ENCODE data around the gene NOS2.
"Not testable (repeated sequence)": the region's sequence is repeated elsewhere in the genome, so short reads cannot be mapped to it uniquely, and the experiment has no call there.

The NOS2 gene

GRCh38 chr17:27800522-27800921 lies at the start of gene NOS2:
NOS2 (minus strand) TSS chr17:27800529; CDS start chr17:27798809, 1,720 bp downstream.
- H3K4me1 ChIP-seq (ENCODE audit: control insufficient read depth, insufficient read depth, low read length), result peaks cover 3% of the 10 kb centered on the region
- no peaks in the 10 kb centered on the region for H3K9me3 ChIP-seq (ENCODE audit: control insufficient read depth in 2 of 2, low read length in 2 of 2)
- H3K36me3 ChIP-seq (ENCODE audit: control insufficient read depth in 2 of 2, insufficient read depth in 2 of 2, low read length in 2 of 2), result no peaks in the 10 kb centered on the region
- H3K9ac ChIP-seq (ENCODE audit: low read length in 2 of 2), result no peak within 1 kb of the TSS
- H3K27ac ChIP-seq (ENCODE audit: low read length), result no peak within 1 kb of the TSS
- H3K4me3 ChIP-seq (ENCODE audit: low read length in 2 of 2), result no peak within 1 kb of the TSS
- H3K27me3 ChIP-seq (ENCODE audit: control insufficient read depth in 1 of 2, insufficient read depth in 2 of 2, low read length in 2 of 2), result peaks cover 3 to 7% of the 10 kb centered on the region in 2 donors

DNA sequence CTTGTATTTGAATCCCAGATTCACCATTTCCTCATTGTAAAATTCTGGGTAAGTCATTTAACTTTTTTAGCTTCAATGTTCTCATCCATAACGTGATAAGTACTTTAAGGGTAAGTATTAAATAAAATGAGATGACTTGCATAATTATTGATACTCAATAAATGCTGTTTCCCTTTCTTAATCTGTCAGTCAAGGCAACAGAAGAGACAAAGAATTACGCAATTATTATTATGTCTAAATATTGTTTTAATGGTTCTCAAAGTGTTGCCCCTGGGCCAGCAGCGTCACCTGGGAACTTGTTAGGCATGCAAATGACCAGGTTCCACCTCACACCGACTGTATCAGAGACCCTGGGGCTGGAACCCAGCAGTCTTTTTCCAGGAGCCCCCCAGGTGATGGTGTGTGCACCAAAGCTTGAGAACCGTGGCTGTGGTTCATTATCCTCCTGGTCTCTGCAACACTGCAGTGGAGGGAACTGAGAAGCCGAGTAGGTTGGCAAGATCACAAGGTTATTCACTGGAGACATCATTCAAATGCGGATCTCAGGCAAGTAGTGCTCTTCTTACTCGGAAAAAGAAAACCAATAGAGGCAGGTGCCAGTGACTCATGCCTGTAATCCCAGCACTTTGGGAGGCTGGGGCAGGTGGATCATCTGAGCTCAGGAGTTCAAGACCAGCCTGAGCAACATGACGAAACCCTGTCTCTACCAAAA lies 49.3 kb upstream of the NOS2 start:
- Histone ChIP-seq H3K9me3 (ENCODE audit: control insufficient read depth in 2 of 2, low read length in 2 of 2) (no peaks in the 10 kb centered on the region), H3K36me3 (ENCODE audit: control insufficient read depth in 2 of 2, insufficient read depth in 2 of 2, low read length in 2 of 2) (no peaks in the 10 kb centered on the region), H3K27ac (ENCODE audit: low read length) (no peak overlapping the region), H3K27me3 (ENCODE audit: control insufficient read depth in 1 of 2, insufficient read depth in 2 of 2, low read length in 2 of 2) (no peaks in the 10 kb centered on the region), H3K9ac (ENCODE audit: low read length in 2 of 2) (no peak overlapping the region), H3K4me1 (ENCODE audit: control insufficient read depth, insufficient read depth, low read length) (no peaks in the 10 kb centered on the region), H3K4me3 (ENCODE audit: low read length in 2 of 2) (no peak overlapping the region)

DNA sequence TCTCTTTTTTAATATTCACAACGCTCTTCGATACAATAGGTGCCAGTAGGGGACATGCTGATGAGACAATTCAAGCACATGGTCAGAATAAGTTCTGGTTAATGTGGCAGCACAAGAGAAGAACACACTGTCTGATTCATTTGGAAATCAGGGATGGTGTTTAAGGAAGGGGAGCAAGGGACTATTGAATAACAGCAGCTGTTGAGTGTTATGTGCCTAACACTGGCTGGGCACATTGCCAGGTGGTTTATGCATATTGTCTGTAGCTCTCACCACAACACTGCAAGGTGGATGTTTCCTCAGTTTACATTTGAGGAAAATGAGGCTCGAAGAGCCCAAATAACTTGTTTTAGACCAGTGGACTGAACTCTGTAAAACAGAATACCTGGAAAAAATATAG lies 48.6 kb upstream of the NOS2 start:
- Histone ChIP-seq H3K4me1 (ENCODE audit: control insufficient read depth, insufficient read depth, low read length) (no peaks in the 10 kb centered on the region), H3K36me3 (ENCODE audit: control insufficient read depth in 2 of 2, insufficient read depth in 2 of 2, low read length in 2 of 2) (no peaks in the 10 kb centered on the region), H3K4me3 (ENCODE audit: low read length in 2 of 2) (no peak overlapping the region), H3K9ac (ENCODE audit: low read length in 2 of 2) (no peak overlapping the region), H3K27ac (ENCODE audit: low read length) (no peak overlapping the region), H3K9me3 (ENCODE audit: control insufficient read depth in 2 of 2, low read length in 2 of 2) (no peaks in the 10 kb centered on the region), H3K27me3 (ENCODE audit: control insufficient read depth in 1 of 2, insufficient read depth in 2 of 2, low read length in 2 of 2) (no peaks in the 10 kb centered on the region)

DNA sequence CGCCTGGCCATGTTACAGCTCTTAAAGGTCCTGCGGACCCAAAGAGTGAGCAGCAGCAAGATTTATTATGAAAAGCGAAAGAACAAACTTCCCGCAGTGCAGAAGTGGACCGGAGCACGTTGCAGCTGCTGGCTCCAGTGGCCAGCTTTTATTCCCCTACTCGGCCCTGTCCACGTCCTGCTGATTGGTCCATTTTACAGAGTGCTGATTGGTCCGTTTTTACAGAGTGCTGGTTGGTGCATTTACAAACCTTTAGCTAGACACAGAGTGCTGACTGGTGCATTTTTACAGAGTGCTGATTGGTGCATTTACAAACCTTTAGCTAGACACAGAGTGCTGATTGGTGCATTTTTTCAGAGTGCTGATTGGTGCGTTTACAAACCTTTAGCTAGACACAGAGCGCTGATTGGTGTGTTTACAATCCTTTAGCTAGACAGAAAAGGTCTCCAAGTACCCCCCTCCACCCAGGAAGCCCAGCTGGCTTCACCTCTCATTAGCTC lies 46.5 kb upstream of the NOS2 start:
- not testable (repeated sequence) for H3K9ac ChIP-seq (ENCODE audit: low read length in 2 of 2); H3K4me3 ChIP-seq (ENCODE audit: low read length in 2 of 2); H3K27me3 ChIP-seq (ENCODE audit: control insufficient read depth in 1 of 2, insufficient read depth in 2 of 2, low read length in 2 of 2)

DNA sequence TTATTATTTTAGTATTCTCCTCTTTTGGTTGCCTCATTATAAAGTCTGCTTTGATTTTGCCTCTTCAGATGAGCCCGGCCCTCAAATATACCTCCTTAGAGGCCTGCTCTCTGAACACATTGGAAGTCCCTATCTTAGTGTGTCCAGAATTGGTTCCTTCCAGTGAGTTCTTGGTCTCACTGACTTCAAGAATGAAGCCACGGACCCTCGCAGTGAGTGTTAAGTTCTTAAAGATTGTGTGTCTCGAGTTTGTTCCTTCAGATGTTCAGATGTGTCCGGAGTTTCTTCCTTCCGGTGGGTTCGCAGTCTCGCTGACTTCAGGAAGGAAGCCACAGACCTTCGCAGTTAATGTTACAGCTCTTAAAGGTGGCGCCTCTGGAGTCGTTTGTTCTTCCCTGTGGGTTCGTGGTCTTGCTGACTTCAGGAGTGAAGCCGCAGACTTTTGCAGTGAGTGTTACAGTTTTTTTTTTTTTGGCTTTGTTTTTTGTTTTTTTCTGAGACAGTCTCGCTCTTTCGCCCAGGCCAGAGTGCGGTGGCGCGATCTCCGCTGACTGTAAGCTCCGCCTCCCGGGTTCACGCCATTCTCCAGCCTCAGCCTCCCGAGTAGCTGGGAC lies 45.8 kb upstream of the NOS2 start:
- Histone ChIP-seq H3K9me3 (ENCODE audit: control insufficient read depth in 2 of 2, low read length in 2 of 2) (no peaks in the 10 kb centered on the region), H3K27ac (ENCODE audit: low read length) (no peak overlapping the region), H3K27me3 (ENCODE audit: control insufficient read depth in 1 of 2, insufficient read depth in 2 of 2, low read length in 2 of 2) (no peaks in the 10 kb centered on the region), H3K4me3 (ENCODE audit: low read length in 2 of 2) (no peak overlapping the region), H3K9ac (ENCODE audit: low read length in 2 of 2) (no peak overlapping the region), H3K36me3 (ENCODE audit: control insufficient read depth in 2 of 2, insufficient read depth in 2 of 2, low read length in 2 of 2) (no peaks in the 10 kb centered on the region), H3K4me1 (ENCODE audit: control insufficient read depth, insufficient read depth, low read length) (no peaks in the 10 kb centered on the region)

More for the DNA sequence above, 46.5 kb upstream of the NOS2 start:
- H3K27ac ChIP-seq (ENCODE audit: low read length); H3K4me1 ChIP-seq (ENCODE audit: control insufficient read depth, insufficient read depth, low read length); H3K9me3 ChIP-seq (ENCODE audit: control insufficient read depth in 2 of 2, low read length in 2 of 2); H3K36me3 ChIP-seq (ENCODE audit: control insufficient read depth in 2 of 2, insufficient read depth in 2 of 2, low read length in 2 of 2): not testable (repeated sequence)

DNA sequence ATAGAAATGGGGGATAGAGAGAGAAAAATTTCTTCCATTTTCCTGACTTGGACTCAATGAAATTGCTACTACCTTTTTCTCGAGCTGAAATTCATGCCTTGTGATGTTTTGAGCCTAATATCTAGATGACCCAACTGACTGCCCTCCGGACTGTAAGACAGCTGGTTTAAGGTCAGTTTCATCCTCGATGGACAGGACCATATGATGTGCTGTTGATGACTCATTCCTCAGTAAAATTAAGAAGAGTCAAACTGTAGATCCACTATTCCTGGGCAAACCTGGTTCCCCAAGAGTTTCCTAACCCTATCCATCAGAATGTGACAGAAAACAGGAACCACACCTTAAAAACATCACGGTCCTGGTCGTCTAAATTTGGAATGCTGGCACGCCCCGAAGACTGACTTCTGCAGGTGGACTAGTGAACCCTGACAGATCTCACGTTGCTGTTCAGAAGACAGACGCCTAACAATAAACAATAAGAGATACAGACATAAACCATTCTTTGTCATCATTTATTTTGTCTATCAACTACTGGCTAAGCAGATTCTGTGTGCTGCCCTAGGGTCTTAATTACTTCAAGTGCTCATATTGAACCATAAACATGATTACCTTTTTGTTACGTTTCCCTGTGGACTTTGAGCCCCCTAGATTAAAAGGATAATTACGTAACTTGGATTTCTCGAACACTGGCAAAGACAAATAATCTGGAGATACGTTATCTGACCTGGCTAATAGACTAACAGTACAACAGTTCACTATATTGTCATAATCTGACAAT lies 45.1 kb upstream of the NOS2 start:
- Histone ChIP-seq H3K27ac (ENCODE audit: low read length) (no peak overlapping the region), H3K27me3 (ENCODE audit: control insufficient read depth in 1 of 2, insufficient read depth in 2 of 2, low read length in 2 of 2) (no peaks in the 10 kb centered on the region)

GRCh38 chr17:27840688-27841087 lies 40.4 kb upstream of the NOS2 start:
- H3K27me3 ChIP-seq (ENCODE audit: control insufficient read depth in 1 of 2, insufficient read depth in 2 of 2, low read length in 2 of 2), result no peaks in the 10 kb centered on the region
- H3K9ac ChIP-seq (ENCODE audit: low read length in 2 of 2), result no peak overlapping the region
- no peak overlapping the region for H3K4me3 ChIP-seq (ENCODE audit: low read length in 2 of 2)
- H3K27ac ChIP-seq (ENCODE audit: low read length), result no peak overlapping the region
- no peaks in the 10 kb centered on the region for H3K4me1 ChIP-seq (ENCODE audit: control insufficient read depth, insufficient read depth, low read length)
- no peaks in the 10 kb centered on the region for H3K9me3 ChIP-seq (ENCODE audit: control insufficient read depth in 2 of 2, low read length in 2 of 2)
- H3K36me3 ChIP-seq (ENCODE audit: control insufficient read depth in 2 of 2, insufficient read depth in 2 of 2, low read length in 2 of 2), result no peaks in the 10 kb centered on the region

More for the DNA sequence above, 45.1 kb upstream of the NOS2 start:
- no peaks in the 10 kb centered on the region for H3K4me1 ChIP-seq (ENCODE audit: control insufficient read depth, insufficient read depth, low read length)
- no peak overlapping the region for H3K4me3 ChIP-seq (ENCODE audit: low read length in 2 of 2)
- no peaks in the 10 kb centered on the region for H3K36me3 ChIP-seq (ENCODE audit: control insufficient read depth in 2 of 2, insufficient read depth in 2 of 2, low read length in 2 of 2)
- H3K9me3 ChIP-seq (ENCODE audit: control insufficient read depth in 2 of 2, low read length in 2 of 2), result no peaks in the 10 kb centered on the region
- H3K9ac ChIP-seq (ENCODE audit: low read length in 2 of 2), result no peak overlapping the region

DNA sequence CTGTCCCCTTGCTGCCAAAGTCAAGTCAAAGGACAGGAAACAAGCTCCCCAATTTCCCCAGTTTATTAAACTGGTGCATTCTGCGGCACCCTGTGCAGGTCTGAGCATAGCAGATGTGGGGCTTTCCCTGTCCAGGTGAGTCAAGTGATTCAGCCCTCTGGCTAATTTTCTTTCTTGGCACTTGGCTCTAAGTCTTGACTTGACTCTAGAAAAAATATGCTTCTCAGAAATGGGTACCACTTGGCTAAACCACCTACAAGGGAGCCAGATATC lies 40.0 kb upstream of the NOS2 start:
- not testable (repeated sequence) for H3K9me3 ChIP-seq (ENCODE audit: control insufficient read depth in 2 of 2, low read length in 2 of 2); H3K9ac ChIP-seq (ENCODE audit: low read length in 2 of 2); H3K4me1 ChIP-seq (ENCODE audit: control insufficient read depth, insufficient read depth, low read length); H3K27me3 ChIP-seq (ENCODE audit: control insufficient read depth in 1 of 2, insufficient read depth in 2 of 2, low read length in 2 of 2); H3K4me3 ChIP-seq (ENCODE audit: low read length in 2 of 2); H3K36me3 ChIP-seq (ENCODE audit: control insufficient read depth in 2 of 2, insufficient read depth in 2 of 2, low read length in 2 of 2); H3K27ac ChIP-seq (ENCODE audit: low read length)

DNA sequence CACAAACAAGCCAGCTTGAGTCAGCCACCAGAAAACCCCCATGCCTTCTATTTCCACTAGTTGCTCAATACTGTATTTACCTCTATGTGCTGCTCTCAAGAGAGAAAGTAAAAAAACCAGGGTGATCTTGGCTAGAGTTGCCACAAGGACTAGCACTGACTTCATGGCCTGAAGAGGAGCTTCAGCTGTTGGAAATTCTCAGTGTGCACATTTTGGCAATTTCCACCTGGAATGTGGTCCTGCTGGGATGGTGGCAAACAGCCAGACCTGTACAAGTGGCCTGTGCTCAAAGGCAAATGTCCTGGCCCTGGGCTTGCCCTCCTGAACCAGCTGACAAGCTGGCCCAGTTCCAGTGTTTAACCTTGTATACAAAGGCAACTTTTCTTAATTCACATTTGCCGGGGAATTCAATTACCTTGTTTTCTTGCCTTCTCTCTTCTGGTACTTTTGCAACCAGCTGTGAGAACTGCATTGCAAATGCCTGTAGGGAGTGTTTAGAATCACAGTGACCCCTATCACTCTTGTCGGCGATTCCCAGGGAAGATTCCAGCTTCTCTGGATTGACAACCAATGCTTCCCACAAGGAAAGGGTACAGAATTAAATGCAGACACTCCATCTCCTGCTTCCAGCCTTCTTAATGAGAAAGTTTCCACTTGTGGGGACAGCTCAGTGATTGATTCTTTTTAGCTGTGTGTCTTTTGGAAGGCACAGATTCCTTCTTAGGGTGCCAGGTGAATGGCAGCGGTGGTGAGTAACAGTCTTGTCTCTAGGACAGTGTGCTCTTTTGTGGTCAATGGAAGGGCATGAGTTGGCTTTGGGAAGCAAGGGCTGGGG lies 39.5 kb upstream of the NOS2 start:
- H3K27ac ChIP-seq (ENCODE audit: low read length); H3K4me1 ChIP-seq (ENCODE audit: control insufficient read depth, insufficient read depth, low read length); H3K9ac ChIP-seq (ENCODE audit: low read length in 2 of 2); H3K9me3 ChIP-seq (ENCODE audit: control insufficient read depth in 2 of 2, low read length in 2 of 2); H3K27me3 ChIP-seq (ENCODE audit: control insufficient read depth in 1 of 2, insufficient read depth in 2 of 2, low read length in 2 of 2); H3K36me3 ChIP-seq (ENCODE audit: control insufficient read depth in 2 of 2, insufficient read depth in 2 of 2, low read length in 2 of 2); H3K4me3 ChIP-seq (ENCODE audit: low read length in 2 of 2): not testable (repeated sequence)

- H3K36me3 ChIP-seq (ENCODE audit: control insufficient read depth in 2 of 2, insufficient read depth in 2 of 2, low read length in 2 of 2); H3K4me3 ChIP-seq (ENCODE audit: low read length in 2 of 2); H3K27ac ChIP-seq (ENCODE audit: low read length); H3K4me1 ChIP-seq (ENCODE audit: control insufficient read depth, insufficient read depth, low read length); H3K9ac ChIP-seq (ENCODE audit: low read length in 2 of 2); H3K9me3 ChIP-seq (ENCODE audit: control insufficient read depth in 2 of 2, low read length in 2 of 2); H3K27me3 ChIP-seq (ENCODE audit: control insufficient read depth in 1 of 2, insufficient read depth in 2 of 2, low read length in 2 of 2): not testable (repeated sequence)
These were observed 38.3 kb upstream of the NOS2 start for GRCh38 chr17:27838607-27839006.
